Central memory CD4-positive, alpha-beta T cell (primary cell): ENCODE measurements around the gene CCNQ.

Source experiments
- DNase-seq: peaks from one replicate; pipeline ENCODE4 v3.0.0; 2022

Gene CCNQ

GRCh38 chrX:153637121-153638040 lies 38.4 kb upstream of the CCNQ start:
- no peak for DNase-seq

- DNase-seq: no peak
Observed at GRCh38 chrX:153636716-153637115, 37.8 kb upstream of the CCNQ start.

- DNase-seq: no peak
Observed at GRCh38 chrX:153635788-153636668, 37.1 kb upstream of the CCNQ start.

- no peak for DNase-seq
Observed at GRCh38 chrX:153635388-153635787, 36.4 kb upstream of the CCNQ start.

GRCh38 chrX:153634832-153635231 lies 35.9 kb upstream of the CCNQ start:
- DNase-seq: no peak

- no peak for DNase-seq
Observed at GRCh38 chrX:153634236-153634635, 35.3 kb upstream of the CCNQ start.

GRCh38 chrX:153633607-153634180 lies 34.8 kb upstream of the CCNQ start:
- DNase-seq: no peak

GRCh38 chrX:153633048-153633447 lies 34.1 kb upstream of the CCNQ start:
- no peak for DNase-seq

- DNase-seq: no peak
Observed at GRCh38 chrX:153632595-153632946, 33.6 kb upstream of the CCNQ start.

GRCh38 chrX:153631907-153632594 lies 33.1 kb upstream of the CCNQ start:
- DNase-seq: no peak

- no peak for DNase-seq
Observed at GRCh38 chrX:153631346-153631745, 32.4 kb upstream of the CCNQ start.

GRCh38 chrX:153628665-153629064 lies 29.7 kb upstream of the CCNQ start:
- DNase-seq: no peak

GRCh38 chrX:153628129-153628528 lies 29.2 kb upstream of the CCNQ start:
- DNase-seq: no peak

- no peak for DNase-seq
Observed at GRCh38 chrX:153627675-153628111, 28.8 kb upstream of the CCNQ start.

- DNase-seq: no peak
Observed at GRCh38 chrX:153626863-153627674, 28.1 kb upstream of the CCNQ start.

- DNase-seq: no peak
Observed at GRCh38 chrX:153626025-153626633, 27.2 kb upstream of the CCNQ start.

- DNase-seq: no peak
Observed at GRCh38 chrX:153625271-153626024, 26.5 kb upstream of the CCNQ start.

- no peak for DNase-seq
Observed at GRCh38 chrX:153624196-153625091, 25.5 kb upstream of the CCNQ start.

- DNase-seq: no peak
Observed at GRCh38 chrX:153623310-153624029, 24.5 kb upstream of the CCNQ start.
